ENCODE measurements around the gene CNPY1. TPM values are rescaled to one million over a fixed set of nuclear protein-coding genes. Genes with fewer than 3 reads are reported as not detected.

Gene CNPY1
- total and polyA plus RNA-seq, 4 donors, result 0.41 to 0.79 (median 0.66) TPM; not detected in 1

- H3K36me3 ChIP-seq (ENCODE audit: control insufficient read depth, insufficient read depth, low read length), result no peaks in the 10 kb centered on the region
- no peaks in the 10 kb centered on the region for H3K9me3 ChIP-seq (ENCODE audit: control insufficient read depth, insufficient read depth, low read length)
- H3K27ac ChIP-seq (ENCODE audit: low read depth, low read length), result no peak overlapping the region
- no peaks in the 10 kb centered on the region for H3K27me3 ChIP-seq (ENCODE audit: control insufficient read depth, insufficient read depth, low read length)
- no peak overlapping the region for H3K4me3 ChIP-seq (ENCODE audit: low read depth, low read length)
- 76% methylated on average over 15 of the region's 18 CpGs for WGBS (ENCODE audit: insufficient coverage)
- DNase-seq (ENCODE audit: low read depth in 4 of 6, low spot score in 6 of 6), result no peak
- no peaks in the 10 kb centered on the region for H3K4me1 ChIP-seq (ENCODE audit: control insufficient read depth, insufficient read depth, low read length)
Observed at GRCh38 chr7:155560982-155561686, 14.8 kb upstream of the CNPY1 start.

- Histone ChIP-seq H3K27me3 (ENCODE audit: control insufficient read depth, insufficient read depth, low read length) (no peaks in the 10 kb centered on the region), H3K27ac (ENCODE audit: low read depth, low read length) (no peak overlapping the region), H3K36me3 (ENCODE audit: control insufficient read depth, insufficient read depth, low read length) (no peaks in the 10 kb centered on the region), H3K4me1 (ENCODE audit: control insufficient read depth, insufficient read depth, low read length) (no peaks in the 10 kb centered on the region), H3K4me3 (ENCODE audit: low read depth, low read length) (no peak overlapping the region), H3K9me3 (ENCODE audit: control insufficient read depth, insufficient read depth, low read length) (no peaks in the 10 kb centered on the region)
- WGBS (ENCODE audit: insufficient coverage), result 60% methylated on average over 16 of the region's 21 CpGs
- peak in 1 of 6 donors; percentile 39 for DNase-seq (ENCODE audit: low read depth in 4 of 6, low spot score in 6 of 6)
Observed at GRCh38 chr7:155560196-155560885, 14.0 kb upstream of the CNPY1 start.

- Histone ChIP-seq H3K27ac (ENCODE audit: low read depth, low read length) (no peak overlapping the region), H3K9me3 (ENCODE audit: control insufficient read depth, insufficient read depth, low read length) (no peaks in the 10 kb centered on the region), H3K4me3 (ENCODE audit: low read depth, low read length) (no peak overlapping the region), H3K27me3 (ENCODE audit: control insufficient read depth, insufficient read depth, low read length) (no peaks in the 10 kb centered on the region), H3K4me1 (ENCODE audit: control insufficient read depth, insufficient read depth, low read length) (peaks cover 4% of the 10 kb centered on the region), H3K36me3 (ENCODE audit: control insufficient read depth, insufficient read depth, low read length) (no peaks in the 10 kb centered on the region)
- 81% methylated on average over 11 of the region's 13 CpGs for WGBS (ENCODE audit: insufficient coverage)
- DNase-seq (ENCODE audit: low read depth in 4 of 6, low spot score in 6 of 6), result no peak
Observed at GRCh38 chr7:155559519-155560108, 13.3 kb upstream of the CNPY1 start.

- no peak overlapping the region for H3K4me3 ChIP-seq (ENCODE audit: low read depth, low read length)
Observed at GRCh38 chr7:155558961-155559360, 12.6 kb upstream of the CNPY1 start.

GRCh38 chr7:155558351-155558750 lies 12.0 kb upstream of the CNPY1 start:
- H3K4me1 ChIP-seq (ENCODE audit: control insufficient read depth, insufficient read depth, low read length), result peaks cover 4% of the 10 kb centered on the region
- no peak overlapping the region for H3K4me3 ChIP-seq (ENCODE audit: low read depth, low read length)
- 94% methylated on average over 7 of the region's 8 CpGs for whole genome bisulfite sequencing (ENCODE audit: insufficient coverage)
- no peak overlapping the region for H3K27ac ChIP-seq (ENCODE audit: low read depth, low read length)
- no peaks in the 10 kb centered on the region for H3K27me3 ChIP-seq (ENCODE audit: control insufficient read depth, insufficient read depth, low read length)
- H3K9me3 ChIP-seq (ENCODE audit: control insufficient read depth, insufficient read depth, low read length), result no peaks in the 10 kb centered on the region
- H3K36me3 ChIP-seq (ENCODE audit: control insufficient read depth, insufficient read depth, low read length), result no peaks in the 10 kb centered on the region
- no peak for DNase-seq (ENCODE audit: low read depth in 4 of 6, low spot score in 6 of 6)

More at GRCh38 chr7:155558961-155559360, 12.6 kb upstream of the CNPY1 start:
- Histone ChIP-seq H3K27ac (ENCODE audit: low read depth, low read length) (no peak overlapping the region), H3K36me3 (ENCODE audit: control insufficient read depth, insufficient read depth, low read length) (no peaks in the 10 kb centered on the region), H3K9me3 (ENCODE audit: control insufficient read depth, insufficient read depth, low read length) (no peaks in the 10 kb centered on the region), H3K27me3 (ENCODE audit: control insufficient read depth, insufficient read depth, low read length) (no peaks in the 10 kb centered on the region), H3K4me1 (ENCODE audit: control insufficient read depth, insufficient read depth, low read length) (peaks cover 4% of the 10 kb centered on the region)
- 93% methylated on average over 13 of the region's 13 CpGs for WGBS (ENCODE audit: insufficient coverage)
- DNase-seq (ENCODE audit: low read depth in 4 of 6, low spot score in 6 of 6), result no peak

- Histone ChIP-seq H3K36me3 (ENCODE audit: control insufficient read depth, insufficient read depth, low read length) (no peaks in the 10 kb centered on the region), H3K4me1 (ENCODE audit: control insufficient read depth, insufficient read depth, low read length) (peaks cover 4% of the 10 kb centered on the region), H3K4me3 (ENCODE audit: low read depth, low read length) (no peak overlapping the region), H3K27me3 (ENCODE audit: control insufficient read depth, insufficient read depth, low read length) (no peaks in the 10 kb centered on the region), H3K9me3 (ENCODE audit: control insufficient read depth, insufficient read depth, low read length) (no peaks in the 10 kb centered on the region), H3K27ac (ENCODE audit: low read depth, low read length) (no peak overlapping the region)
- 84% methylated on average over 9 of the region's 10 CpGs for WGBS (ENCODE audit: insufficient coverage)
- DNase-seq (ENCODE audit: low read depth in 4 of 6, low spot score in 6 of 6), result no peak
Observed at GRCh38 chr7:155557778-155558177, 11.4 kb upstream of the CNPY1 start.

- no peaks in the 10 kb centered on the region for H3K27me3 ChIP-seq (ENCODE audit: control insufficient read depth, insufficient read depth, low read length)
- H3K4me3 ChIP-seq (ENCODE audit: low read depth, low read length), result no peak overlapping the region
- no peak for DNase-seq (ENCODE audit: low read depth in 4 of 6, low spot score in 6 of 6)
- H3K36me3 ChIP-seq (ENCODE audit: control insufficient read depth, insufficient read depth, low read length), result no peaks in the 10 kb centered on the region
- WGBS (ENCODE audit: insufficient coverage), result 74% methylated on average over 9 of the region's 9 CpGs
- no peak overlapping the region for H3K27ac ChIP-seq (ENCODE audit: low read depth, low read length)
- no peaks in the 10 kb centered on the region for H3K9me3 ChIP-seq (ENCODE audit: control insufficient read depth, insufficient read depth, low read length)
- peaks cover 4% of the 10 kb centered on the region for H3K4me1 ChIP-seq (ENCODE audit: control insufficient read depth, insufficient read depth, low read length)
Observed at GRCh38 chr7:155556763-155557162, 10.4 kb upstream of the CNPY1 start.

GRCh38 chr7:155555116-155555695 lies 8.8 kb upstream of the CNPY1 start:
- DNase-seq (ENCODE audit: low read depth in 4 of 6, low spot score in 6 of 6), result peak in 2 of 6 donors; percentile 36 to 46
- no peaks in the 10 kb centered on the region for H3K36me3 ChIP-seq (ENCODE audit: control insufficient read depth, insufficient read depth, low read length)
- H3K4me3 ChIP-seq (ENCODE audit: low read depth, low read length), result no peak overlapping the region
- 60% methylated on average over 31 of the region's 33 CpGs for WGBS (ENCODE audit: insufficient coverage)
- peaks cover 4% of the 10 kb centered on the region for H3K4me1 ChIP-seq (ENCODE audit: control insufficient read depth, insufficient read depth, low read length)
- no peaks in the 10 kb centered on the region for H3K9me3 ChIP-seq (ENCODE audit: control insufficient read depth, insufficient read depth, low read length)
- no peak overlapping the region for H3K27ac ChIP-seq (ENCODE audit: low read depth, low read length)
- no peaks in the 10 kb centered on the region for H3K27me3 ChIP-seq (ENCODE audit: control insufficient read depth, insufficient read depth, low read length)

GRCh38 chr7:155553871-155554270 lies 7.5 kb upstream of the CNPY1 start:
- WGBS (ENCODE audit: insufficient coverage), result 100% methylated on average over 2 of the region's 3 CpGs
- Histone ChIP-seq H3K27me3 (ENCODE audit: control insufficient read depth, insufficient read depth, low read length) (no peaks in the 10 kb centered on the region), H3K27ac (ENCODE audit: low read depth, low read length) (no peak overlapping the region), H3K4me1 (ENCODE audit: control insufficient read depth, insufficient read depth, low read length) (peaks cover 4% of the 10 kb centered on the region), H3K4me3 (ENCODE audit: low read depth, low read length) (no peak overlapping the region), H3K9me3 (ENCODE audit: control insufficient read depth, insufficient read depth, low read length) (no peaks in the 10 kb centered on the region), H3K36me3 (ENCODE audit: control insufficient read depth, insufficient read depth, low read length) (no peaks in the 10 kb centered on the region)
- no peak for DNase-seq (ENCODE audit: low read depth in 4 of 6, low spot score in 6 of 6)
